ENCODE data around the gene RAD9A. TPM values are rescaled to one million over a fixed set of nuclear protein-coding genes. Genes with fewer than 3 reads are reported as not detected.
A peak's percentile ranks its signal among the peaks of the same experiment; 100 is the strongest.

Gene RAD9A
- total and polyA plus RNA-seq, 2 donors (not counting 1 experiment from before 2014, with no cell fraction given) = 3.5 to 3.8 TPM

- Histone ChIP-seq H3K9me3 (ENCODE audit: control insufficient read depth, insufficient read depth, low read depth, low read length) (no peaks in the 10 kb centered on the region), H3K9ac (ENCODE audit: insufficient read depth, low read length) (peak overlapping the region; percentile 58), H3K27me3 (ENCODE audit: control insufficient read depth, insufficient read depth, low read length) (no peaks in the 10 kb centered on the region), H3K4me1 (ENCODE audit: control insufficient read depth, extremely low read depth, insufficient read depth, low read length) (peaks cover 45% of the 10 kb centered on the region), H2AFZ (ENCODE audit: low read length) (no peak overlapping the region), H3K4me2 (ENCODE audit: extremely low read depth, insufficient read depth, low read length) (peak overlapping the region; percentile 75), H3K4me3 (replicated peaks in 1 of 4; ENCODE audit: control extremely low read depth in 1 of 4, insufficient read depth in 1 of 4, low read depth in 3 of 4, low read length in 4 of 4) (peak overlapping the region; percentile 45 to 93 (median 78)), H3K36me3 (ENCODE audit: control insufficient read depth, insufficient read depth, low read length) (peaks cover 1% of the 10 kb centered on the region), H4K20me1 (ENCODE audit: control insufficient read depth, extremely low read depth, insufficient read depth, low read length) (no peaks in the 10 kb centered on the region), H3K79me2 (ENCODE audit: control insufficient read depth, insufficient read depth, low read length) (peaks cover 4% of the 10 kb centered on the region), H3K27ac (ENCODE audit: insufficient read depth, low read length) (peak overlapping the region; percentile 99)
- TF ChIP-seq EZH2 (IDR thresholded peaks at IDR 0.05; ENCODE audit: low read length, missing control alignments) (no peak), CTCF (conservative IDR thresholded peaks at IDR 0.05 in 1 of 2, IDR thresholded peaks at IDR 0.05 in 1 of 2; ENCODE audit: low read depth in 1 of 2, low read length in 2 of 2) (peak in 1 of 2 donors; percentile 37)
- DNase-seq (ENCODE audit: low read depth in 2 of 2) = peak; percentile 96 to 97
Observed at GRCh38 chr11:67354075-67355022, 37.4 kb upstream of the RAD9A start.

GRCh38 chr11:67355023-67355793 is 36.6 kb upstream of the RAD9A start:
- Histone ChIP-seq H4K20me1 (ENCODE audit: control insufficient read depth, extremely low read depth, insufficient read depth, low read length) (no peaks in the 10 kb centered on the region), H3K4me3 (replicated peaks in 1 of 4; ENCODE audit: control extremely low read depth in 1 of 4, insufficient read depth in 1 of 4, low read depth in 3 of 4, low read length in 4 of 4) (peak overlapping the region in 2 of 4 experiments; percentile 7 to 14), H3K79me2 (ENCODE audit: control insufficient read depth, insufficient read depth, low read length) (peaks cover 4% of the 10 kb centered on the region), H3K9me3 (ENCODE audit: control insufficient read depth, insufficient read depth, low read depth, low read length) (no peaks in the 10 kb centered on the region), H3K9ac (ENCODE audit: insufficient read depth, low read length) (peak overlapping the region; percentile 58), H2AFZ (ENCODE audit: low read length) (no peak overlapping the region), H3K4me1 (ENCODE audit: control insufficient read depth, extremely low read depth, insufficient read depth, low read length) (peaks cover 45% of the 10 kb centered on the region), H3K4me2 (ENCODE audit: extremely low read depth, insufficient read depth, low read length) (peak overlapping the region; percentile 46), H3K36me3 (ENCODE audit: control insufficient read depth, insufficient read depth, low read length) (peaks cover 1% of the 10 kb centered on the region), H3K27me3 (ENCODE audit: control insufficient read depth, insufficient read depth, low read length) (no peaks in the 10 kb centered on the region), H3K27ac (ENCODE audit: insufficient read depth, low read length) (peak overlapping the region; percentile 99)
- TF ChIP-seq EZH2 (IDR thresholded peaks at IDR 0.05; ENCODE audit: low read length, missing control alignments) (no peak), CTCF (conservative IDR thresholded peaks at IDR 0.05 in 1 of 2, IDR thresholded peaks at IDR 0.05 in 1 of 2; ENCODE audit: low read depth in 1 of 2, low read length in 2 of 2) (no peak)
- no peak for DNase-seq (ENCODE audit: low read depth in 2 of 2)

Measured in fibroblast of lung (primary cell).